WI38 (cell line): ENCODE results near the gene MGA.

ENCODE experiments used
- H3K4me3 ChIP-seq: 2 replicates; pipeline ENCODE4 v1.5.1; 2011; ENCODE audit warnings: low read depth, mild to moderate bottlenecking, control low read depth, low read length
- TF ChIP-seq, protein P1 (sequence below): IDR thresholded peaks from 2 replicates; pipeline ENCODE4 v1.5.1; 2012; ENCODE audit warnings: low read depth, mild to moderate bottlenecking, control low read depth, low read length

MGA gene

DNA sequence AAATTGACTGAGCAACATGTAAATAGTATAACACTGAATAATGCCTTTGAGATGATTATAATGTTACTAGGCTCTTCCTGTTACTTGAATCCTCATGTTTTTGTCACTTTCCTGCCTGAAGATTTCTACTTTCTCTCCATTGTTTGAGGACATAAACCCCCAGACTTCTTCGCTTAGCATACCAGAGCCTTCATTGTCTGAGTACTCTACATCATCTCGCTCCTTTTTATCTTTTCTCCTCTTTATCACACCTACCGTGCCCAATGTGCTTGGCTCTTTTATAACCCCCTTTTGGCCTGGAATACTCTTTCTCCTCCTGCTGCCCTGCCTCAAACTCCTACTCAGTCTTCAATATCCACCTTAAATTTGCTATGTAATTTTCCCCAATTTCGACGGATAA, 30.3 kb upstream of the MGA start:
- no peak overlapping the region for H3K4me3 ChIP-seq
- TF ChIP-seq, protein P1, sequence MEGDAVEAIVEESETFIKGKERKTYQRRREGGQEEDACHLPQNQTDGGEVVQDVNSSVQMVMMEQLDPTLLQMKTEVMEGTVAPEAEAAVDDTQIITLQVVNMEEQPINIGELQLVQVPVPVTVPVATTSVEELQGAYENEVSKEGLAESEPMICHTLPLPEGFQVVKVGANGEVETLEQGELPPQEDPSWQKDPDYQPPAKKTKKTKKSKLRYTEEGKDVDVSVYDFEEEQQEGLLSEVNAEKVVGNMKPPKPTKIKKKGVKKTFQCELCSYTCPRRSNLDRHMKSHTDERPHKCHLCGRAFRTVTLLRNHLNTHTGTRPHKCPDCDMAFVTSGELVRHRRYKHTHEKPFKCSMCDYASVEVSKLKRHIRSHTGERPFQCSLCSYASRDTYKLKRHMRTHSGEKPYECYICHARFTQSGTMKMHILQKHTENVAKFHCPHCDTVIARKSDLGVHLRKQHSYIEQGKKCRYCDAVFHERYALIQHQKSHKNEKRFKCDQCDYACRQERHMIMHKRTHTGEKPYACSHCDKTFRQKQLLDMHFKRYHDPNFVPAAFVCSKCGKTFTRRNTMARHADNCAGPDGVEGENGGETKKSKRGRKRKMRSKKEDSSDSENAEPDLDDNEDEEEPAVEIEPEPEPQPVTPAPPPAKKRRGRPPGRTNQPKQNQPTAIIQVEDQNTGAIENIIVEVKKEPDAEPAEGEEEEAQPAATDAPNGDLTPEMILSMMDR, result no peak

DNA sequence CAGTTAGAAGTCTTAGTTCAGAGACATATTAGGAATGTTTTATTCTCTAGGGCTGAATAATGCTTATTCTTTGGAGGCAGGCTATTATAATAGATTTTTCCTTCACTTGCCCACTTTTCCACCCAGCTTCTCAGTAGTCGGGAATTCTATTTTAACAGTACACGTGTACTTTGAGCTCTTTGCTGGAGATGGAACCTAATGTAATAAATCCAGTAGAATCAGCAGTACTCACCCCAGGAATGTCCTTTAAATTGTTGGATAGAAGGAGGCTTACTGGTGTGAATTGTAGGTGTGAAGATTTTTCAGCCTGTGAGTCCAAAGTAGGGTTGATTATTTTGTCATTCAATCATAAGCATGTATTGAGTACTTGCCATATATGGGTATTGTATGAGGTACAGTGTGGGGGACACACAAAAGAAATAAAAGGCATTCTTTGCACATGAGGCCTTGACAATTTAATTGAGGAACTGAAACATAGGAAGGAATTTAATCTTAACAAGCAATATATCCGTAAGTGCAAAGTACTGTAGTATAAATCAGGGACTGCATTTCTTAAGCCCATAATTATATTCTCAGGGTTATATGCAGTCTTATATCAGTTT, 29.5 kb upstream of the MGA start:
- H3K4me3 ChIP-seq, result no peak overlapping the region
- TF ChIP-seq, protein P1, result no peak

DNA sequence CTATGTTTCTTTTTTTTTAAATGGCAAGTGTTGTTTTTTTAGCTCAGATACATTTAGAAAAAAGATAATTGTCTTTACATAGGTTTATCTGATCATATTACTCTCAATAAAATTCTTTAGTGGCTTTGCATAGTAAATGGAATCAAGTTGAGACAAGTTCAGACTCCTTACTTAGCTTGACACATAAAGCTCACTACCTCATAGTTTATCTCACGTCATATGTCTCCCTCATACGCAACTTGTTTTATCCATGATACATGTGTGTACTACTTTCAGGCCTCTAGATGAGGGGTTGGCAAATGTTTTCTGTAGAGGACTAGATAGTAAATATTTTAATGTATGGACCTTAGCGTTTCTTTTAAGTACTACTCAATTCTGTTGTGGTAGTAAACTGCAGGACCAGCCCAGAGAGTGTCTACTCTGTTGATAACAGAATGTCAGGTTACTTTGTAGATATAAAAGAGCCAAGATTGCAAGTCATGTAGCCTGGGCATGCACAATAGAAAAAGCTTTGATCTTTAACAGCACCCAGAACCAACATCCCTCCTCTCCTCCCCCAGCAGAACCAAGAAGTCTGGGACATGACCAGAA, 28.2 kb upstream of the MGA start:
- TF ChIP-seq, protein P1, result no peak
- no peak overlapping the region for H3K4me3 ChIP-seq

DNA sequence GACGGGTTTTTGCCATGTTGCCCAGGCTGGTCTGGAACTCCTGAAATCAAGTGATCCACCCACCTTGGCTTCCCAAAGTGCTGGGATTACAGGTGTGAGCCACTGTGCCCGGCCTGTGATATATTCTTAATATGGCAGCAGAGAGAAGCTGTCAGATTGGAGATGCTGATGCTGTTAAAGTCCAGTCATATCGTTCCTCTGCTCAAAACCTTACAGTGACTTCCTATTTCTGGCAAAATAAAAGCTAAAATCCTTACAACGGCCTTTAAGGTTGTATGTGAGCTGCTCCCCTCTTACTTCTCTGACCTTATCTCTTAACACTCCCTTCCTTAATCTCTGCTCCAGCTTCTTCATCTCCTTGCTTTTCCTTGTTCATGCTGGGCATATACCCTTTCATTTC, 26.6 kb upstream of the MGA start:
- H3K4me3 ChIP-seq, result no peak overlapping the region
- TF ChIP-seq, protein P1, result no peak

DNA sequence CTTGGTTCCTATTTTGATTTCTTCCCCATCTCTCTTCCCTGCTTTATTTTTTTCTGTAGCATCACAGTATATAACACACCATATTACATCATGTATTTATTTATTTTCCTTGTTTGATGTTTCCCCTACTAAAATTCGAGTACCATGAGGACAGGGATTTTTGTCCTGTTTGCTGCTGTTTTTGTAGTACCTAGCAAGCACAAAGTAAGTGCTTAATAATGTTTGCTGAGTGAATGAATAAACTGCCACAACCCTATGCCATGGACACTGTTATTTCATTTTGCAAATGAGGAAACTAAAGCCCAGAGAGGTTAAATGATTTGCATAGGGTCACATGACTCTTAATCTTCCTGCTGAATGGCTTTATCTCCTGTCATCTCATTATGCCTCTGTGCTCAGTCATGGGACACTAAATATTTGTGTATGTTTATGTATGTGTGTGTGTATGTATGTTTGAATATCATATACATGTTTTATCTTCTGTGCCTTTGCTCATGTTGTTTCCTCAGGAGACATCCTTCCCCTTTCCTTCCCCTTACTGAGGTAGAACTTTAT, 26.1 kb upstream of the MGA start:
- TF ChIP-seq, protein P1, result no peak
- H3K4me3 ChIP-seq, result no peak overlapping the region

DNA sequence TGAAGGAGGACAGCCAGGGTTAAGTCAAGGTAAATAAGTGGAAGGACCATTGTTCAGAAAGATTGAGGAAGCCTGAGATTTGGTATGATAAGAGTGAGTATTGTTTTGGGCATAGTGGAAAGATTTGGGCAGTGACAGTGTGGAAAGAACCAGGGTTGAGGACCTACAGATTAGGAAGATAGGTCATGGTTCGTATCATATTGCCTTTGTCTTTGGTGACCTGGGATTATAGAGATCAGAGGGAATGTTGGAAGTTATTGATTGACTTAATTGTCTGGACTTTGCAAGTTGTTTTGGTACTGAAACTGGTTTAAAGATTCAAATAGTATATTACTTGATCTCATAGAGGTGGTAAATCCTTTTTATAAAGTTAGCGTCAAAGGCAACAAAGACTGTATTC, 23.1 kb upstream of the MGA start:
- TF ChIP-seq, protein P1, result no peak
- H3K4me3 ChIP-seq, result no peak overlapping the region

DNA sequence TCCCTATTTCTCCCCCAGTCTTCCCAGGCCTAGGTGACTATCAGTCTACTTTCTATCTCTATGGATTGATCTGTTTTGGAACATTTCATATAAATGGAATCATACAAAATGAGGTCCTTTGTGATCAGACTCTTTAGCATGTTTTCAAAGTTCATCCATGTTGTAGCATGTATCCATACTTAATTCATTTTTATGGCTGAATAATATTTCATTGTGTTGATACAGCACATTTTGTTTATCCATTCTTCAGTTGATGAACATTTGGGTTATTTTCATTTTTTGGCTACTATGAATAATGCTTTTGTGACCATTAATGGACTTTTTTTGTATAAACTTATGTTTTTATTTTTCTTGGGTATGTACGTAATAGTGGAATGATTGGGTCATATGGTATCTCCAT, 19.2 kb upstream of the MGA start:
- TF ChIP-seq, protein P1, result no peak
- H3K4me3 ChIP-seq, result no peak overlapping the region
